ENCODE measurements around the gene ZNF143. TPM values are rescaled to one million over a fixed set of nuclear protein-coding genes. Genes with fewer than 3 reads are reported as not detected.
"Not testable (repeated sequence)": the region's sequence is repeated elsewhere in the genome, so short reads cannot be mapped to it uniquely, and the experiment has no call there.

Gene ZNF143
- total RNA-seq, 6 experiments from 2014 or later: 5.8 to 16.0 (median 9.5) TPM

DNA sequence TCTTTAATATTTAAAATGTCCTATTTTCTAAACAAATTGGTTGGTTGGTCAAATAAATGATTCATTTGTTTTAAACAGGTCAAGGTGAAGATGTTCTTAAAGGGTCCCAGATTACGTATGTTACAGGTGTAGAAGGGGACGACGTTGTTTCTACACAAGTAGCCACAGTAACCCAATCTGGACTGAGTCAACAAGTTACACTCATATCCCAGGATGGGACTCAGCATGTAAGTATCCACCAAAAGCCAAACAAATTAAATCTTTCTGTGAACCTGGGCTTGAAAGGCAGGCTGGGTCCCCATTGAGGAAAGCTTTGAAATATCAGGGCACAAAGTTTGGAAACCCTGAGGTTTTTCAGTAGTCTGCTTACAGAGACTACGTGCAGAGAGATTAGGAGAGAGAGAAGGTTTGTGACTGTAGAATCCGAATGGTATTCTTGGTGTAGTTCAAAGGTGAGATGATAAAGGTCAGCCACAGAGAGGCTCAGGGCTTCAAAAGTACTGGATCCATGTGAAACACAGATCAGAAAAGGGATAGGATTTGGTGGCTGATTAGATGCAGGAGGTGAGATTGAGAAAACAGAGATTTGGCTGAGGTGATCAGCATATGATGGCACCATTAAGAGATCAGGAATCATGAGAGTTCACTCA, 51.7 kb downstream of the ZNF143 start:
- H3K27ac ChIP-seq: no peak overlapping the region
- intact Hi-C loops (cut with DNase I): no loop called here
- H3K4me3 ChIP-seq: no peak overlapping the region
- DNase-seq (no peak), ATAC-seq (peak in 2 of 4 donors; percentile 13 to 36)
- H3K4me1 ChIP-seq: peaks cover 0 to 8% (median 0%) of the 10 kb centered on the region in 4 donors
- H3K27me3 ChIP-seq: no peaks in the 10 kb centered on the region
- H3K36me3 ChIP-seq: peaks cover 0 to 28% (median 9%) of the 10 kb centered on the region in 4 donors
- no peaks in the 10 kb centered on the region for H3K9me3 ChIP-seq
- TF ChIP-seq POLR2A (IDR thresholded peaks at IDR 0.05) (no peak), CTCF (IDR thresholded peaks at IDR 0.05) (no peak)
- WGBS (ENCODE audit: insufficient coverage, low coverage, low lambda C conversion rate, missing lambda C conversion rate): 57% methylated on average over 5 of the region's 5 CpGs

DNA sequence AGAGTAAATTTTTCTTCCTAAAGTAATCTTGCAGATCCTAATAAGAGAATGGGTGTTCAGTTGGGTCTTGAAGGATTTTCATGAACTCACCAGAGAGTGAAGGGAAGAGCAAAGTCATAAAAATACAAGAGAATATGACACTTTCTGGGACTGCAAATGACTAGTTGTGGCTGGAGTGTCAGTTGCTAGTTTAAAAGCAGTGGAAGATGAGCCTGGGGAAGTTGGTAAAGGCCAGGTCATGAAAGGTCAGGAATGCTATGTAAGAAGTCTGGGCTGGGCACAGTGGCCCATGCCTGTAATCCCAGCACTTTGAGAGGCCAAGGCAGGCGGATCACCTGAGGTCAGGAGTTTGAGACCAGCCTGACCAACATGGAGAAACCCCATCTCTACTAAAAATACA, 53.8 kb downstream of the ZNF143 start:
- H3K27me3 ChIP-seq; H3K27ac ChIP-seq; H3K4me3 ChIP-seq; DNase-seq; intact Hi-C loops (cut with DNase I); H3K9me3 ChIP-seq; ATAC-seq; H3K4me1 ChIP-seq: not testable (repeated sequence)
- WGBS (ENCODE audit: insufficient coverage, low coverage, low lambda C conversion rate, missing lambda C conversion rate): no CpG with 5 or more reads among the region's 1 CpG
- peaks cover 0 to 28% (median 10%) of the 10 kb centered on the region in 4 donors for H3K36me3 ChIP-seq

DNA sequence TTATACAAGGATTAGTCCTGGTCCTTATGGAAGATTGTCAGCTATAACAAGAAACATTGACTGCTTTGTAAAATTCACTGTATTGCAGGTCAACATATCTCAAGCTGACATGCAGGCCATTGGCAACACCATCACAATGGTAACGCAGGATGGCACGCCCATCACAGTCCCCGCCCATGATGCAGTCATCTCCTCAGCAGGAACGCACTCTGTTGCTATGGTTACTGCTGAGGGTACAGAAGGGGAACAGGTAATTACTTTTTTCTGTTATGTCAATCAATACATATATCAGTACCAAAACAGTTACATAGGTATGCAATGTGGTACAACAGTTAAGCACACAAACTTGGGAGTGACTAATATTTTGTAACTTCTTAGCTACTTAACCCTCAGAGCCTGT, 55.3 kb downstream of the ZNF143 start:
- DNase-seq (no peak), ATAC-seq (no peak)
- H3K4me1 ChIP-seq: no peaks in the 10 kb centered on the region
- TF ChIP-seq CTCF (IDR thresholded peaks at IDR 0.05) (no peak), POLR2A (IDR thresholded peaks at IDR 0.05) (no peak)
- 95% methylated on average over 4 of the region's 4 CpGs for WGBS (ENCODE audit: insufficient coverage, low coverage, low lambda C conversion rate, missing lambda C conversion rate)
- H3K4me3 ChIP-seq: no peak overlapping the region
- H3K36me3 ChIP-seq: peaks cover 0 to 28% (median 11%) of the 10 kb centered on the region in 4 donors
- no peak overlapping the region for H3K27ac ChIP-seq
- H3K9me3 ChIP-seq: no peaks in the 10 kb centered on the region
- intact Hi-C loops (cut with DNase I): no loop called here
- no peaks in the 10 kb centered on the region for H3K27me3 ChIP-seq

- Histone ChIP-seq H3K4me3 (no peak overlapping the region), H3K4me1 (no peaks in the 10 kb centered on the region), H3K9me3 (no peaks in the 10 kb centered on the region), H3K36me3 (peaks cover 0 to 12% (median 8%) of the 10 kb centered on the region in 4 donors), H3K27me3 (no peaks in the 10 kb centered on the region), H3K27ac (no peak overlapping the region)
- intact Hi-C loops (cut with DNase I): no loop called here
- ATAC-seq (no peak), DNase-seq (no peak)
- no peak for TF ChIP-seq POLR2A (IDR thresholded peaks at IDR 0.05)
- TF ChIP-seq CTCF (IDR thresholded peaks at IDR 0.05): no peak
- 94% methylated on average over 9 of the region's 9 CpGs for WGBS (ENCODE audit: insufficient coverage, low coverage, low lambda C conversion rate, missing lambda C conversion rate)
Observed at GRCh38 chr11:9518835-9519410, 58.1 kb downstream of the ZNF143 start.

DNA sequence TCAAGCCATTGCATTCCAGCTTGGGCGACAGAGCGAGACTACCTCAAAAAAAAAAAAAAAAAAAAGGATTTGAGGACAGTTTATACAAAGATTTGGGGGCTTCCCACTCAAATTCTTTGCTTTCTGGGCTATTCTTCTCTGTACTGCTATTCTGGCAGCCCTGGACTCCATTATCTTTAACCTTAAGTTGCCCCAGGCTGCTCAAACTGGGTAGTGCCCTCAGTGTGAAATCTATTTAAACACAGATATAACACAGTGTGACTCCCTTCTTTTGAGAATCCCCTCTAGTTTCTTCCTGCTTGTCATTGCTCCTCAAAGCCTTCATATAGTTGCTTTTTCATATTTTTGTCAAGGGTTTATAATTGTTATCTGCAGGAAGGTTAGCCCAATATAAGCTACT, 63.2 kb downstream of the ZNF143 start:
- intact Hi-C loops (cut with DNase I): no loop called here
- TF ChIP-seq CTCF (IDR thresholded peaks at IDR 0.05) (no peak), POLR2A (IDR thresholded peaks at IDR 0.05) (no peak)
- ATAC-seq (no peak), DNase-seq (no peak)
- no peak overlapping the region for H3K27ac ChIP-seq
- WGBS (ENCODE audit: insufficient coverage, low coverage, low lambda C conversion rate, missing lambda C conversion rate): 87% methylated on average over 2 of the region's 2 CpGs
- H3K4me3 ChIP-seq: no peak overlapping the region
- no peaks in the 10 kb centered on the region for H3K9me3 ChIP-seq
- peaks cover 0 to 7% (median 0%) of the 10 kb centered on the region in 4 donors for H3K4me1 ChIP-seq
- H3K36me3 ChIP-seq: peaks cover 0 to 10% (median 5%) of the 10 kb centered on the region in 4 donors
- H3K27me3 ChIP-seq: no peaks in the 10 kb centered on the region

Data from right lobe of liver (tissue), 6 donors.